HG03432 (cell line): ENCODE measurements around the gene APOBR.

Experiments
- ATAC-seq: cut with Tn5 transposase; IDR thresholded peaks from one replicate; pipeline ENCODE4 v1.9.1; 2021; ENCODE audit warnings: mild to moderate bottlenecking, moderate library complexity; ENCODE audit not compliant: unreplicated experiment

APOBR gene

DNA sequence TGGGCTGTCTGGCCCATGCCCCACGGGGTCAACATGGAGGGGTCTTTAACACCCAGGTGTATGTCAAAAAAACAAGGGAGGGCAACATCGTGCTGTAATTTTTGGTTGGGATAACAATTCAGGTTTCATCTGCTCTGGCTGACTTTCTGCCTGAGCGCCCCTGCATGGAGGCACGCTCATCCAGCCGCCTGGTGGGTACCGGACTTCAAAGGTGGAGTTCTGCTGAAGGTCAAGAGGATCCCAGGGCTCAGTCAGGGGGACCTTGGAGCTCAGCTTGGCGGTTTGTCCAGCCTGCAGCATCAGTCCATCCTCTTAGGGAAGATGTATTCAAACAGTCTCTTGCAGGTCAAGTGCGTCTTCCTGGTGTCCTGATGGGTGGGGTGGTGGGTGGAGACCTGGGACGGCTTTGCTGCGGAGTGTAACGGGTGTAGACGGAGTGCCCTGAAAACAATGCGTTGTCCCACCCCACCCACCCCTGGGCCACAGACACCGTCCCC, 53.9 kb downstream of the APOBR start:
- ATAC-seq: no peak
